Loucy (cell line): ENCODE data around the gene ARF1.

Experiments used
- H2AFZ ChIP-seq: fragments of 200-600 bp; sonication (generic); 2 replicates; pipeline ENCODE4 v1.6.0; 2016; ENCODE audit warnings: antibody characterized with exemption, mild to moderate bottlenecking, low read length, moderate library complexity
- H3F3A ChIP-seq: fragments of 200-600 bp; 2 replicates; pipeline ENCODE4 v1.6.0; 2016; ENCODE audit warnings: antibody characterized with exemption, low read depth, mild to moderate bottlenecking
- H3K27me3 ChIP-seq: fragments of 200-600 bp; sonication (generic); 2 replicates; pipeline ENCODE4 v1.6.1; 2014; ENCODE audit warnings: low read length, mild to moderate bottlenecking; ENCODE audit not compliant: insufficient read depth, poor library complexity, severe bottlenecking
- H3K36me3 ChIP-seq: fragments of 200-600 bp; sonication (generic); 2 replicates; pipeline ENCODE4 v1.6.1; 2016; ENCODE audit warnings: low read length; ENCODE audit not compliant: insufficient read depth
- H3K4me1 ChIP-seq: fragments of 200-600 bp; sonication (generic); 2 replicates; pipeline ENCODE4 v1.5.1; 2014; ENCODE audit warnings: low read length, mild to moderate bottlenecking; ENCODE audit not compliant: insufficient read depth, poor library complexity, severe bottlenecking
- H3K4me2 ChIP-seq: fragments of 200-600 bp; sonication (generic); 2 replicates; pipeline ENCODE4 v1.6.0; 2014; ENCODE audit warnings: antibody characterized with exemption, low read length, low read depth, mild to moderate bottlenecking; ENCODE audit not compliant: poor library complexity, severe bottlenecking
- H3K4me3 ChIP-seq: fragments of 200-600 bp; sonication (generic); 2 replicates; pipeline ENCODE4 v1.5.1; 2014; ENCODE audit warnings: low read length, mild to moderate bottlenecking, mixed read lengths; ENCODE audit not compliant: poor library complexity, severe bottlenecking
- H3K79me2 ChIP-seq: fragments of 200-600 bp; sonication (generic); 2 replicates; pipeline ENCODE4 v1.6.1; 2014; ENCODE audit warnings: low read length; ENCODE audit not compliant: insufficient read depth
- H3K9ac ChIP-seq: fragments of 200-600 bp; sonication (generic); 2 replicates; pipeline ENCODE4 v1.6.0; 2014; ENCODE audit warnings: mild to moderate bottlenecking, low read depth, low read length, moderate library complexity; ENCODE audit not compliant: poor library complexity, severe bottlenecking
- H3K9me2 ChIP-seq: fragments of 200-600 bp; sonication (generic); replicated peaks from 2 replicates; pipeline ENCODE4 v1.6.1; 2016; ENCODE audit warnings: low read depth, low read length, mixed read lengths
- H3K9me3 ChIP-seq: fragments of 200-600 bp; sonication (generic); 2 replicates; pipeline ENCODE4 v1.6.1; 2014; ENCODE audit warnings: mild to moderate bottlenecking, antibody characterized with exemption, low read length, low read depth; ENCODE audit not compliant: insufficient read depth
- H4K20me1 ChIP-seq: fragments of 200-600 bp; sonication (generic); 2 replicates; pipeline ENCODE4 v1.6.0; 2014; ENCODE audit warnings: antibody characterized with exemption, low read length, mild to moderate bottlenecking; ENCODE audit not compliant: insufficient read depth, poor library complexity, severe bottlenecking
- EZH2phosphoT487 ChIP-seq: fragments of 200-600 bp; IDR thresholded peaks from 2 replicates; pipeline ENCODE4 v1.6.1; 2018; ENCODE audit warnings: antibody characterized with exemption, mild to moderate bottlenecking, moderate library complexity, borderline replicate concordance
- TF ChIP-seq, protein P1 (sequence below): fragments of 200-600 bp; sonication (generic); conservative IDR thresholded peaks from 2 replicates; pipeline ENCODE4 v1.5.1; 2014; ENCODE audit warnings: mild to moderate bottlenecking, antibody characterized with exemption, low read length

Gene ARF1

DNA sequence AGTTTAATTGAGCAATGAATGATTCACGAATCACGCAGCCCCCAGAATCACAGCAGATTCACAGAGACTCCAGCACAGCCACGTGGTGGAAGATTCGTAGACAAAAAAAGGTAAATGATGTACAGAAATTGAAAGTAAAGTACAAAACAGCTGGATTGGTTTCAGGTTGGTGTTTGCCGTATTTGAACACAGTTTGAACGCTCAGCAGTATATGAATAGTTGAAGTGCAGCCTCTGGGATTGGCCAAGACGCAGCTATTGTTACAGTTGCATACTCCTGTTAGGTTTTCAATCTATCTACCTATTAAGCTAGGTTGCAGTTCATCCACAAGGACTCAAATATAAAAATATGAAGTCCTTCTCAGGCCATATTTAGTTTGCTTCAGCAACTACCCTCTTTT is 29.7 kb downstream of the ARF1 start:
- no peaks in the 10 kb centered on the region for H3K36me3 ChIP-seq
- no peaks in the 10 kb centered on the region for H3K9me2 ChIP-seq
- H3K4me1 ChIP-seq = peaks cover 16% of the 10 kb centered on the region
- H3K9ac ChIP-seq = no peak overlapping the region
- peaks cover 20% of the 10 kb centered on the region for H3K79me2 ChIP-seq
- no peaks in the 10 kb centered on the region for H3F3A ChIP-seq
- H3K9me3 ChIP-seq = no peaks in the 10 kb centered on the region
- no peak overlapping the region for H2AFZ ChIP-seq
- H3K4me2 ChIP-seq = no peak overlapping the region
- no peak overlapping the region for H3K4me3 ChIP-seq
- no peaks in the 10 kb centered on the region for H3K27me3 ChIP-seq
- TF ChIP-seq, protein P1, sequence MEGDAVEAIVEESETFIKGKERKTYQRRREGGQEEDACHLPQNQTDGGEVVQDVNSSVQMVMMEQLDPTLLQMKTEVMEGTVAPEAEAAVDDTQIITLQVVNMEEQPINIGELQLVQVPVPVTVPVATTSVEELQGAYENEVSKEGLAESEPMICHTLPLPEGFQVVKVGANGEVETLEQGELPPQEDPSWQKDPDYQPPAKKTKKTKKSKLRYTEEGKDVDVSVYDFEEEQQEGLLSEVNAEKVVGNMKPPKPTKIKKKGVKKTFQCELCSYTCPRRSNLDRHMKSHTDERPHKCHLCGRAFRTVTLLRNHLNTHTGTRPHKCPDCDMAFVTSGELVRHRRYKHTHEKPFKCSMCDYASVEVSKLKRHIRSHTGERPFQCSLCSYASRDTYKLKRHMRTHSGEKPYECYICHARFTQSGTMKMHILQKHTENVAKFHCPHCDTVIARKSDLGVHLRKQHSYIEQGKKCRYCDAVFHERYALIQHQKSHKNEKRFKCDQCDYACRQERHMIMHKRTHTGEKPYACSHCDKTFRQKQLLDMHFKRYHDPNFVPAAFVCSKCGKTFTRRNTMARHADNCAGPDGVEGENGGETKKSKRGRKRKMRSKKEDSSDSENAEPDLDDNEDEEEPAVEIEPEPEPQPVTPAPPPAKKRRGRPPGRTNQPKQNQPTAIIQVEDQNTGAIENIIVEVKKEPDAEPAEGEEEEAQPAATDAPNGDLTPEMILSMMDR = no peak
- H4K20me1 ChIP-seq = peaks cover 4% of the 10 kb centered on the region

DNA sequence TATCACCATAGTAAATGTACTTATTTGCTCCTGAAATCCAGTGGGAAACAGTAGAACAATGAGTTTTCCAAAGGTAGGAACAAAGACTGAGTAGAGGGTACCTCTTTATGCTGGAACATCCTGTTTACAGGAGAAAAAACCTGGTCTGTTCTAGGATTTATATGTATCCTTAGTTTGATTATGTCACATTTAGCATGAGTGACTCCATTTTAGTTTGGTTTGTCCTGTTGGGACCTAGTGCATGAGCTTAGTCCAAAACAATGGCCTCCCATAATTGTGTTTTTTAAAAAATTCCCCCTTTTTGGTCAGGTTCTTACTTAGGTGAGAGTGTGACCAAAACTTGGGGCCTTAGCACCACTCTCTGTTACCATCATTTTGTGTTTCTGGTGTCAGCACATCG is 30.1 kb downstream of the ARF1 start:
- H3K4me2 ChIP-seq = no peak overlapping the region
- no peak overlapping the region for H3K4me3 ChIP-seq
- H3K9ac ChIP-seq = no peak overlapping the region
- H3K79me2 ChIP-seq = peaks cover 15% of the 10 kb centered on the region
- TF ChIP-seq, protein P1 = no peak
- TF ChIP-seq EZH2phosphoT487 = no peak
- H3K27me3 ChIP-seq = no peaks in the 10 kb centered on the region
- H3K9me3 ChIP-seq = no peaks in the 10 kb centered on the region
- H3F3A ChIP-seq = no peaks in the 10 kb centered on the region
- H2AFZ ChIP-seq = no peak overlapping the region
- H4K20me1 ChIP-seq = peaks cover 4% of the 10 kb centered on the region
- no peaks in the 10 kb centered on the region for H3K36me3 ChIP-seq
- H3K4me1 ChIP-seq = peaks cover 16% of the 10 kb centered on the region
- H3K9me2 ChIP-seq = no peaks in the 10 kb centered on the region

DNA sequence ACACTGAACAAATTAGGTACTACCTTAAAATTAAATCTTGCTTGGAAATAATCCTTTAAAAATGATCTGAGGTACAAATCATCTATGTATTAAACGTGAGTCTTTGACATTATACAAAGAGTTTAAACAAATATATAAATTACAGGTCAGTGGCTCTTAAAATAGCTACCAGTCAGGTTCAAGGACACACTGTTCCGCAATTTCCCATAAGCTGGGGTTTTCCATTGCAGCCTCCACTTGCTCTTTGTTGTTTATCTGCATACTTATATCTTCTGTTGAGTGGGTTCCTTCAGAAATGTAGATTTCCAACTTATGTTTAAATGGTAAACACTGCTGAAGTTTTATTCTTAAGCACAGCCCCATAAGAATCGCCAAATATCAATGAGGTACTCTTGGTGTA is 32.3 kb downstream of the ARF1 start:
- Histone ChIP-seq H2AFZ (no peak overlapping the region), H4K20me1 (no peaks in the 10 kb centered on the region), H3K9me2 (no peaks in the 10 kb centered on the region), H3K9ac (no peak overlapping the region), H3K4me2 (no peak overlapping the region), H3K36me3 (no peaks in the 10 kb centered on the region), H3F3A (no peaks in the 10 kb centered on the region), H3K79me2 (no peaks in the 10 kb centered on the region; the same call in 1 of the 2 replicates), H3K9me3 (peaks cover 5% of the 10 kb centered on the region; the same call in 1 of the 2 replicates), H3K4me1 (peaks cover 6% of the 10 kb centered on the region), H3K4me3 (no peak overlapping the region), H3K27me3 (no peaks in the 10 kb centered on the region)
- TF ChIP-seq EZH2phosphoT487 = no peak
- TF ChIP-seq, protein P1 = no peak
